LNCaP clone FGC (cell line): ENCODE results near the gene ERGIC1.

Experiments used
- DNase-seq: peaks from one replicate; pipeline ENCODE4 v3.0.0-alpha.2; 2011; ENCODE audit warnings: low read depth
- H3K4me3 ChIP-seq: 2 replicates; pipeline ENCODE4 v1.5.1; 2011; ENCODE audit warnings: mild to moderate bottlenecking, low read depth, low read length, control low read depth
- TF ChIP-seq, protein P1 (sequence below): IDR thresholded peaks from 2 replicates; pipeline ENCODE4 v1.5.1; 2012; ENCODE audit warnings: mild to moderate bottlenecking; ENCODE audit not compliant: control insufficient read depth, insufficient read depth; ENCODE audit errors: extremely low read depth

Gene ERGIC1

DNA sequence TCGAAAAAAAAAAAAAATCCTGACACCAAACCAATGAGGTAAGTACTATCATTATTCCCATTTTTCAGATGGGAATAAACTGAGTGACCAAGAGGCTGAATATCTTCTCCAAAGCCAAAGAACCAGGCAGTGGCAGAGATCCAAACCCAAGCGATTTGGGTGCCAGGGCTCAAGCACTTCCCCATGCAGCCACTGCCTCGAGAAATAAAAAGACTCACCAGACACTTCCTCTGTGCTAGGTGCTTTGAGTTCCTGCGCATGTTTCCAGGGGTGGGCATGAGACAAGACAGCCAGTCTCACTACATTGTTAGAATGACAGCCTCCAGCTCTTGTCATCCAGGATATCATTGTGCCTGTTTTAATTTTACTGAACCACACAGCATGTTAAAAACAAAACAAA, 122.9 kb downstream of the ERGIC1 start:
- TF ChIP-seq, protein P1, sequence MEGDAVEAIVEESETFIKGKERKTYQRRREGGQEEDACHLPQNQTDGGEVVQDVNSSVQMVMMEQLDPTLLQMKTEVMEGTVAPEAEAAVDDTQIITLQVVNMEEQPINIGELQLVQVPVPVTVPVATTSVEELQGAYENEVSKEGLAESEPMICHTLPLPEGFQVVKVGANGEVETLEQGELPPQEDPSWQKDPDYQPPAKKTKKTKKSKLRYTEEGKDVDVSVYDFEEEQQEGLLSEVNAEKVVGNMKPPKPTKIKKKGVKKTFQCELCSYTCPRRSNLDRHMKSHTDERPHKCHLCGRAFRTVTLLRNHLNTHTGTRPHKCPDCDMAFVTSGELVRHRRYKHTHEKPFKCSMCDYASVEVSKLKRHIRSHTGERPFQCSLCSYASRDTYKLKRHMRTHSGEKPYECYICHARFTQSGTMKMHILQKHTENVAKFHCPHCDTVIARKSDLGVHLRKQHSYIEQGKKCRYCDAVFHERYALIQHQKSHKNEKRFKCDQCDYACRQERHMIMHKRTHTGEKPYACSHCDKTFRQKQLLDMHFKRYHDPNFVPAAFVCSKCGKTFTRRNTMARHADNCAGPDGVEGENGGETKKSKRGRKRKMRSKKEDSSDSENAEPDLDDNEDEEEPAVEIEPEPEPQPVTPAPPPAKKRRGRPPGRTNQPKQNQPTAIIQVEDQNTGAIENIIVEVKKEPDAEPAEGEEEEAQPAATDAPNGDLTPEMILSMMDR, result no peak
- H3K4me3 ChIP-seq, result no peak overlapping the region
- DNase-seq, result no peak

DNA sequence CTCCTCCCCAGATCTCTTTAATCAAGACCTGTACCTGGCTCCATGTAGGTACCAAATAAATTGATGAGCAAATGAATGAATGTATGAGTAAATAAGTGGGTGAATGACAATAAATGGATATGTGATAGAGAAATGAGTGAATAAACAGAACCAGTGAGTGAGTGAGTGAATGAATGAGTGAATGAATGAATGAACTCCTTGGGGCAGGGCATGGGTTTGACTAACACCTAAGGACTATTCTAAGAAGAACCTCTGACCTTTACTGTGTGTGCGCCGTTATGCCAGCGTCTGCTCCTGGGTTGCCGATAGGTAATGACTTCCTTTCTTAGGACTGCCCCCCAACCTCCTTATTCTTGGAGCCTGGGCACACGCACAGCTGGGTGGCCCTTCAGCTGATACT, 123.4 kb downstream of the ERGIC1 start:
- H3K4me3 ChIP-seq, result no peak overlapping the region
- TF ChIP-seq, protein P1, result no peak
- DNase-seq, result no peak

- no peak for DNase-seq
- TF ChIP-seq, protein P1, result no peak
- H3K4me3 ChIP-seq, result peak overlapping the region; percentile 100
These were observed 124.4 kb downstream of the ERGIC1 start for GRCh38 chr5:172958331-172959046.

GRCh38 chr5:172959824-172960799, 126.1 kb downstream of the ERGIC1 start:
- TF ChIP-seq, protein P1, result no peak
- DNase-seq, result no peak
- peak overlapping the region; percentile 100 for H3K4me3 ChIP-seq

- no peak overlapping the region for H3K4me3 ChIP-seq
- TF ChIP-seq, protein P1, result no peak
- DNase-seq, result no peak
These were observed 135.9 kb downstream of the ERGIC1 start for GRCh38 chr5:172969921-172970320.

GRCh38 chr5:172971482-172971881, 137.4 kb downstream of the ERGIC1 start:
- TF ChIP-seq, protein P1, result no peak
- DNase-seq, result no peak
- no peak overlapping the region for H3K4me3 ChIP-seq
